GM13977 (cell line): Measurements from ENCODE around the gene INAFM1.

ENCODE experiments used
- DNase-seq: peaks from one replicate; pipeline ENCODE4 v3.0.0; 2012; ENCODE audit warnings: low spot score
- in situ Hi-C: fragments of 300-500 bp; cut with MboI; formaldehyde crosslinking; loops from one replicate; pipeline ENCODE4 v1.12.0; 2022; ENCODE audit warnings: low sequenced_read_pairs, low pct_unique_long_range_greater_than_20kb, mixed read lengths, inconsistent platforms; ENCODE audit not compliant: unreplicated experiment
- TF ChIP-seq, protein P1 (sequence below): IDR thresholded peaks from 2 replicates; pipeline ENCODE4 v1.5.1; 2012; ENCODE audit warnings: mild to moderate bottlenecking, control low read depth; ENCODE audit not compliant: insufficient read depth; ENCODE audit errors: extremely low read depth, missing control alignments

Gene INAFM1

DNA sequence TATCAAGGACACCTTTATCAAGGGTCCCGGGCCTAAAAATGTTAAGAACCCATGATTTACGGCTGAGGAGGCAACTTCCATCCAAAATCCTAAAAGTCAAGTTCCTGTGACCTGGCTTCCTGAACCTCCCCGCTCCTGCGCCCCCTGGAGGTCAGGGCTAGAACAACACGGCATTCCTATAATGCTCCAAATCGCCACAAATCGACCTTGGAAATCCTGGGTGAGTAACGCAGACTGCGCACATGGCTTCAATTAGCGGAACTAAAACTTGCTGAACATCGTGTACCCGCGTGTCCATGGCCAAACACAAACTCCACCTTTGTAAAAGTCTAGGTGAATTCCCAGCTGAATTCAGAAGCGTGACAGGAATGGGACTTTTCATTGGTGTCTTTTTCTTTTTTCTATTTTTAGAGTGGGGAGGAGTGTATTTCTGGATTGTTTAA lies 30.6 kb downstream of the INAFM1 start:
- in situ Hi-C loops: loop anchor here (10.0 kb wide), 1 partner anchor 79 kb away; no protein-coding TSS in a partner anchor
- TF ChIP-seq, protein P1, sequence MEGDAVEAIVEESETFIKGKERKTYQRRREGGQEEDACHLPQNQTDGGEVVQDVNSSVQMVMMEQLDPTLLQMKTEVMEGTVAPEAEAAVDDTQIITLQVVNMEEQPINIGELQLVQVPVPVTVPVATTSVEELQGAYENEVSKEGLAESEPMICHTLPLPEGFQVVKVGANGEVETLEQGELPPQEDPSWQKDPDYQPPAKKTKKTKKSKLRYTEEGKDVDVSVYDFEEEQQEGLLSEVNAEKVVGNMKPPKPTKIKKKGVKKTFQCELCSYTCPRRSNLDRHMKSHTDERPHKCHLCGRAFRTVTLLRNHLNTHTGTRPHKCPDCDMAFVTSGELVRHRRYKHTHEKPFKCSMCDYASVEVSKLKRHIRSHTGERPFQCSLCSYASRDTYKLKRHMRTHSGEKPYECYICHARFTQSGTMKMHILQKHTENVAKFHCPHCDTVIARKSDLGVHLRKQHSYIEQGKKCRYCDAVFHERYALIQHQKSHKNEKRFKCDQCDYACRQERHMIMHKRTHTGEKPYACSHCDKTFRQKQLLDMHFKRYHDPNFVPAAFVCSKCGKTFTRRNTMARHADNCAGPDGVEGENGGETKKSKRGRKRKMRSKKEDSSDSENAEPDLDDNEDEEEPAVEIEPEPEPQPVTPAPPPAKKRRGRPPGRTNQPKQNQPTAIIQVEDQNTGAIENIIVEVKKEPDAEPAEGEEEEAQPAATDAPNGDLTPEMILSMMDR: peak; percentile 93
- peak; percentile 45 for DNase-seq

DNA sequence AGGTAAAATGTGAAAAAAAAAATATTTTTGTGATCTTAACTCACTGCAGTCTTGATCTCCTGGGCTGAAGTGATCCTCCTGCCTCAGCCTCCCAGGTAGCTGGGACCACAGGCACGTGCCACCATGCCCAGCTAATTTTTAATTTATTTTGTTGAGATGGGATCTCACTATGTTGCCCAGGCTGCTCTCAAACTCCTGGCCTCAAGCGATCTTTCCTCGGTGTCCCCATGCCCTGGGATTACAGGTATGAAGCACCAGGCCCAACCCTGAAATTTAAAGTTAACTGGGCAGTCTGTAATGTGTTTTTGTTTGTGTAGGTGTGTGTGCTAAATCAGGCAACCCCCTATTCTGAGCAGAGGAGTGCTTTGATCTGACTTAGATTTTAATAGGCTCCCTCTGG lies 31.6 kb downstream of the INAFM1 start:
- TF ChIP-seq, protein P1: no peak
- DNase-seq: no peak
- in situ Hi-C loops: loop anchor here (10.0 kb wide), 1 partner anchor 78 kb away; no protein-coding TSS in a partner anchor

DNA sequence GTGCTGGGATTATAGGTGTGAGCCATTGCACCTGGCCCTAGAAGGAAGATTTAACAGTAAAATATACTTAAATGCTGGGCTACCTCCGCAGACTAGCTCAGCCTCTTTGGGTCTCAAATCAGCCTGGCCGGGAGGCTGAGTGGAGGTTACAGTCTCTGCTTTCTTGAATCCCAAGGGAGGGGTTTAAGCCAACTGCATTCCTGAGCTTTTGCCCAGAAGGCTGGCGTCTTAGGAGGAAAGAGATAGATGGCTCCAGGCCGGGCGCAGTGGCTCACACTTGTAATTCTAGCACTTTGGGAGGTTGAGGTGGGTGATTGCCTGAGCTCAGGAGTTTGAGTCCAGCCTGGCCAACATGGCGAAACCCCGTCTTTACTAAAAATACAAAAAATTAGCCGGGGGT lies 34.4 kb downstream of the INAFM1 start:
- DNase-seq: no peak
- TF ChIP-seq, protein P1: no peak
- in situ Hi-C loops: loop anchor here (10.0 kb wide), 1 partner anchor 76 kb away; no protein-coding TSS in a partner anchor

DNA sequence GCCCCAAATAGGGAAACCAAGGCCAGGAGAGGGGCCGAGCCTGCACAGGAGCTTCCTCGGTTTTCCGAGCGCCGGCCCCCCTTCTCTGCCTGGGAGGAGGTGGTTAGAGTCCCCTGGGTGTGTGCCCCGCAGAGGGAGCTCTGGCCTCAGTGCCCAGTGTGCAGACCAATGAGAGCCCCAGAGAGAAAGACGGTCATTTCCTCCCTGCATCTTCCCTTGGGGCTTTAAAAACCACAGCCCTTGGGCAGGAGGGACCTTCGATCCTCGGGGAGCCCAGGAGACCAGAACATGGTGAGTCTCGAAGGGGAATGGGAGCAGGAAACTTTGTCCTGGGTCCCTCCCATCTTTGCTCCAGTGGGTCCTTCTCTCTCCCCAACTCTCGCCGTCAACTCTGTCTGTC lies 34.9 kb downstream of the INAFM1 start, which contains the start of gene C5AR1:
Gene C5AR1, plus strand, starts transcription at position 254 of the 400 bp plus-strand sequence. Its CDS starts 35 bp downstream, at position 289.
- no peak for DNase-seq
- TF ChIP-seq, protein P1: peak; percentile 15
- in situ Hi-C loops: loop anchor here (10.0 kb wide), 1 partner anchor 75 kb away; no protein-coding TSS in a partner anchor

DNA sequence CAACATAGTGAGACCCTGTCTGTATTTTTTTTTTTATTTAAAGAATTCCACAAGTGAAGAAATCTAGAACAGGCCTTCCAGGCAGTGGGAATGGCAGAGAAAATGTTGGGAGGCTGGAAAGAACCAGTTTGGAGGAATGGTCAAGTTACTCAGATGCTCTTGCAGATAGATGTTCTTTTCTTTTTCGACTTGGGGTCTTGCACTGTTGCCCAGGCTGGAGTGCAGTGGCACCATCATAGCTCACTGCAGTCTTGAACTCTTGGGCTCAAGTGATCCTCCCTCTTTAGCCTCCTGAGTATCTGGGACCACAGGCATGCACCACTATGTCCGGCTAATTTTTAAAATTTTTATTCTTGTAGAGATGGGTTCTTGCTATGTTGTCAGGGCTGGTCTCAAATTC lies 35.6 kb downstream of the INAFM1 start:
- in situ Hi-C loops: no loop called here
- no peak for DNase-seq
- TF ChIP-seq, protein P1: no peak

DNA sequence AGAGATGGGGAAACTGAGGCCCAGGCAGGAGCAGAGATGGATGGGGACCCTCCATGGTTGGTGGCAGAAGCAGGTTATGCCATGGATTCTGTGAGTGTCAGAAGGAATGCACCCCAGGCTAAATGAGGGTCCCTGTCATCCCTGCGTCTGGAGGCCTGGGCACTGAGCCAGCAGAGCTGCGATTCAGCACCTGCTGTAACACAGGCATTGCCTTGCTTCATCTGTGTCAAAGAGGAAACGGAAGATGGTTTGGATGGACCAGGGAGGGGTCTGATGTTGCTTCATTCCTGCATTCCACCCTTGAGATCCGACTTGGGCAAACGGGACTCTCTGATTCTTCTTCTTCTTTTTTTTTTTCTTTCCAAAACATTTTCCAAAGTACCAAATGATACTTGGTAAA lies 36.1 kb downstream of the INAFM1 start:
- TF ChIP-seq, protein P1: no peak
- no peak for DNase-seq
- in situ Hi-C loops: no loop called here
